SU-DHL-6 (cell line): ENCODE measurements around the gene IRF2BPL.
"Not testable (repeated sequence)": the region's sequence is repeated elsewhere in the genome, so short reads cannot be mapped to it uniquely, and the experiment has no call there.

ENCODE experiments used
- EZH2phosphoT487 ChIP-seq: fragments of 200-600 bp; sonication (generic), shearing (Covaris generic); conservative IDR thresholded peaks from 2 replicates; pipeline ENCODE4 v1.6.1; 2018; ENCODE audit warnings: mild to moderate bottlenecking, antibody characterized with exemption, low read length, moderate library complexity, mixed read lengths
- TF ChIP-seq, protein P1 (sequence below): fragments of 200-600 bp; sonication (generic); IDR thresholded peaks from one replicate; pipeline ENCODE4 v1.5.1; 2017; ENCODE audit warnings: antibody characterized with exemption, mild to moderate bottlenecking, low read length, moderate library complexity; ENCODE audit not compliant: insufficient read depth, poor library complexity, severe bottlenecking

GRCh38 chr14:77021424-77021823 lies 7.1 kb downstream of the IRF2BPL start:
- TF ChIP-seq, protein P1, sequence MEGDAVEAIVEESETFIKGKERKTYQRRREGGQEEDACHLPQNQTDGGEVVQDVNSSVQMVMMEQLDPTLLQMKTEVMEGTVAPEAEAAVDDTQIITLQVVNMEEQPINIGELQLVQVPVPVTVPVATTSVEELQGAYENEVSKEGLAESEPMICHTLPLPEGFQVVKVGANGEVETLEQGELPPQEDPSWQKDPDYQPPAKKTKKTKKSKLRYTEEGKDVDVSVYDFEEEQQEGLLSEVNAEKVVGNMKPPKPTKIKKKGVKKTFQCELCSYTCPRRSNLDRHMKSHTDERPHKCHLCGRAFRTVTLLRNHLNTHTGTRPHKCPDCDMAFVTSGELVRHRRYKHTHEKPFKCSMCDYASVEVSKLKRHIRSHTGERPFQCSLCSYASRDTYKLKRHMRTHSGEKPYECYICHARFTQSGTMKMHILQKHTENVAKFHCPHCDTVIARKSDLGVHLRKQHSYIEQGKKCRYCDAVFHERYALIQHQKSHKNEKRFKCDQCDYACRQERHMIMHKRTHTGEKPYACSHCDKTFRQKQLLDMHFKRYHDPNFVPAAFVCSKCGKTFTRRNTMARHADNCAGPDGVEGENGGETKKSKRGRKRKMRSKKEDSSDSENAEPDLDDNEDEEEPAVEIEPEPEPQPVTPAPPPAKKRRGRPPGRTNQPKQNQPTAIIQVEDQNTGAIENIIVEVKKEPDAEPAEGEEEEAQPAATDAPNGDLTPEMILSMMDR, result not testable (repeated sequence)
- not testable (repeated sequence) for TF ChIP-seq EZH2phosphoT487
